Hepatocyte (in vitro differentiated cells): Measurements from ENCODE around the gene WDTC1.
"Not testable (repeated sequence)": the region's sequence is repeated elsewhere in the genome, so short reads cannot be mapped to it uniquely, and the experiment has no call there.

ENCODE experiments used
- EZH2 ChIP-seq: fragments of 200-600 bp; sonication (generic); IDR thresholded peaks from 2 replicates; pipeline ENCODE4 v1.6.1; 2016; ENCODE audit warnings: antibody characterized with exemption, mild to moderate bottlenecking, borderline replicate concordance
- EZH2phosphoT487 ChIP-seq: fragments of 200-600 bp; sonication (generic); IDR thresholded peaks from one replicate; pipeline ENCODE4 v1.6.1; 2018; ENCODE audit warnings: antibody characterized with exemption, mild to moderate bottlenecking, low read depth, moderate library complexity; ENCODE audit not compliant: unreplicated experiment, severe bottlenecking
- TF ChIP-seq, protein P1 (sequence below): fragments of 200-600 bp; sonication (generic); IDR thresholded peaks from 2 replicates; pipeline ENCODE4 v1.5.1; 2016; ENCODE audit warnings: antibody characterized with exemption, mild to moderate bottlenecking; ENCODE audit not compliant: poor library complexity

DNA sequence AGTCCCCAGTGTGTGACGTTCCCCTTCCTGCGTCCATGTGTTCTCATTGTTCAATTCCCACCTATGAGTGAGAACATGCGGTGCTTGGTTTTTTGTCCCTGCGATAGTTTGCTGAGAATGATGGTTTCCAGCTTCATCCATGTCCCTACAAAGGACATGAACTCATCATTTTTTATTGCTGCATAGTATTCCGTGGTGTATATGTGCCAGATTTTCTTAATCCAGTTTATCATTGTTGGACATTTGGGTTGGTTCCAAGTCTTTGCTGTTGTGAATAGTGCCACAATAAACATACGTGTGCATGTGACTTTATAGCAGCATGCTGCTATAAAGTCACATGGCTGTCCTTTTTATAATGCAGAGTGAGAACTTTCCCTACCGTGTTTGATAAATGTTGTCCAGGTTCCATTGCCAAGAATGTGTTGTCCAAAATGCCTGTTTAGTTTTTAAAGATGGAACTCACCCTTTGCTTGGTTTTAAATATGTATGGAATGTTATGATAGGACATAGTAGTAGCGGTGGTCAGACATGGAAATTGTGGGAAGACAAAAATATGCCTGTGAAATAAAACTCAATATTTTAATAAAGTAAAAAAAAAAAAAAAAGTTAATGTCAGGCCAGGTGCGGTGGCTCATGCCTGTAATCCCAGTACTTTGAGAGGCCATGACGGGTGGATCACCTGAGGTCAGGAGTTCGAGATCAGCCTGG, 26.1 kb upstream of the WDTC1 start:
- TF ChIP-seq, protein P1, sequence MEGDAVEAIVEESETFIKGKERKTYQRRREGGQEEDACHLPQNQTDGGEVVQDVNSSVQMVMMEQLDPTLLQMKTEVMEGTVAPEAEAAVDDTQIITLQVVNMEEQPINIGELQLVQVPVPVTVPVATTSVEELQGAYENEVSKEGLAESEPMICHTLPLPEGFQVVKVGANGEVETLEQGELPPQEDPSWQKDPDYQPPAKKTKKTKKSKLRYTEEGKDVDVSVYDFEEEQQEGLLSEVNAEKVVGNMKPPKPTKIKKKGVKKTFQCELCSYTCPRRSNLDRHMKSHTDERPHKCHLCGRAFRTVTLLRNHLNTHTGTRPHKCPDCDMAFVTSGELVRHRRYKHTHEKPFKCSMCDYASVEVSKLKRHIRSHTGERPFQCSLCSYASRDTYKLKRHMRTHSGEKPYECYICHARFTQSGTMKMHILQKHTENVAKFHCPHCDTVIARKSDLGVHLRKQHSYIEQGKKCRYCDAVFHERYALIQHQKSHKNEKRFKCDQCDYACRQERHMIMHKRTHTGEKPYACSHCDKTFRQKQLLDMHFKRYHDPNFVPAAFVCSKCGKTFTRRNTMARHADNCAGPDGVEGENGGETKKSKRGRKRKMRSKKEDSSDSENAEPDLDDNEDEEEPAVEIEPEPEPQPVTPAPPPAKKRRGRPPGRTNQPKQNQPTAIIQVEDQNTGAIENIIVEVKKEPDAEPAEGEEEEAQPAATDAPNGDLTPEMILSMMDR: not testable (repeated sequence)
- TF ChIP-seq EZH2, EZH2phosphoT487: not testable (repeated sequence)
